Activated CD4-positive, alpha-beta T cell treated with anti-CD3 and anti-CD28 coated beads, Interleukin-2, amount 50 U/mL, for 24 hours (primary cell): ENCODE measurements around the gene ACO2.
"Not testable (repeated sequence)": the region's sequence is repeated elsewhere in the genome, so short reads cannot be mapped to it uniquely, and the experiment has no call there.

Experiments
- DNase-seq, 2 donors: peaks; one replicate each; pipeline ENCODE4 v3.0.0-alpha.2; 2020; ENCODE audit warnings: low read depth in 1 of 2, low spot score in 1 of 2

The ACO2 gene

GRCh38 chr22:41447435-41448188, 21.3 kb upstream of the ACO2 start:
- peak; percentile 48 to 52 for DNase-seq

- DNase-seq, result peak; percentile 71 to 93
These were observed 20.6 kb upstream of the ACO2 start for GRCh38 chr22:41448189-41448808.

- DNase-seq, result no peak
These were observed 10.7 kb upstream of the ACO2 start for GRCh38 chr22:41458161-41458728.

- no peak for DNase-seq
These were observed 9.5 kb upstream of the ACO2 start for GRCh38 chr22:41459431-41459830.

GRCh38 chr22:41460071-41460470, 8.8 kb upstream of the ACO2 start:
- not testable (repeated sequence) for DNase-seq

- DNase-seq, result no peak
These were observed 7.0 kb upstream of the ACO2 start for GRCh38 chr22:41461901-41462300.

GRCh38 chr22:41469218-41469851, 418 bp downstream of the ACO2 start:
- peak in 1 of 2 donors; percentile 32 for DNase-seq

GRCh38 chr22:41470886-41471285, 2.0 kb downstream of the ACO2 start:
- no peak for DNase-seq

GRCh38 chr22:41471568-41471967, 2.7 kb downstream of the ACO2 start:
- DNase-seq, result no peak

- DNase-seq, result no peak
These were observed 6.0 kb downstream of the ACO2 start for GRCh38 chr22:41474872-41475451.

GRCh38 chr22:41478473-41478872, 9.6 kb downstream of the ACO2 start:
- no peak for DNase-seq

GRCh38 chr22:41478891-41479521, 10.1 kb downstream of the ACO2 start:
- DNase-seq, result no peak

- no peak for DNase-seq
These were observed 10.9 kb downstream of the ACO2 start for GRCh38 chr22:41479671-41480396.

GRCh38 chr22:41480397-41480735, 11.4 kb downstream of the ACO2 start:
- DNase-seq, result no peak

- no peak for DNase-seq
These were observed 12.4 kb downstream of the ACO2 start for GRCh38 chr22:41481131-41481830.

GRCh38 chr22:41481925-41482318, 13.0 kb downstream of the ACO2 start:
- DNase-seq, result no peak

- DNase-seq, result no peak
These were observed 13.5 kb downstream of the ACO2 start for GRCh38 chr22:41482319-41482935.

- no peak for DNase-seq
These were observed 16.1 kb downstream of the ACO2 start for GRCh38 chr22:41485033-41485432.
